ENCODE results near the gene KDM4E.

Gene KDM4E

DNA sequence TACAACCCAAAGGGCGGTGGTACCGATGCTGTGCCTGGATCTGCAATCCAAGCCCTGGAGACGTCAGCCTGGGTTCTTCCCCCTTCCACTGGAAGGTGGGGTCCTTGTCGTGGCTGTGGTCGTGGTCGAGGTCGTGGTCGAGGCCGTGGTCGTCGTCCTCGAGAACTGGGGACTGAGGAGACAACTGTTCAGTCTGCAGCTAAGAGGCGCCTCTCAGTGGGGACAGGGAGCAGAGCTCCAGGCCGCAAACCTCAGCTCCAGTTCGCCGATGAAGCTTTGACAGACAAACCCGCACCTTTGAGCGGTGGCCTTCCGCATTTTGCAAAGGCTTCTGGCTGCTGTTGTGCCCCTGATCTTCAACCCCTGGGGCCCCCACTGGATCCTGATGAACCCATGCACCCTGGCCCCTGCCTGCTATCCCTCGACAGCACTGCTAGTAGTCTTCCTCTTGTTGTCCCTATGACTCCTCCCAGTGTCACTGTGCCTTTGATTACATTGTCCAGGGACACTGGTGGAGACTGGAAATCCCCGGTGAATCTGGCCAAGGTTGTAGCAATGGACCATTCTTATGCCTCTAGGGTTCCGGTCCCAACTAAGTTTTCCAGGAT is 25.6 kb downstream of the KDM4E start:
- DNase-seq (ENCODE audit: low read depth) = no peak

DNA sequence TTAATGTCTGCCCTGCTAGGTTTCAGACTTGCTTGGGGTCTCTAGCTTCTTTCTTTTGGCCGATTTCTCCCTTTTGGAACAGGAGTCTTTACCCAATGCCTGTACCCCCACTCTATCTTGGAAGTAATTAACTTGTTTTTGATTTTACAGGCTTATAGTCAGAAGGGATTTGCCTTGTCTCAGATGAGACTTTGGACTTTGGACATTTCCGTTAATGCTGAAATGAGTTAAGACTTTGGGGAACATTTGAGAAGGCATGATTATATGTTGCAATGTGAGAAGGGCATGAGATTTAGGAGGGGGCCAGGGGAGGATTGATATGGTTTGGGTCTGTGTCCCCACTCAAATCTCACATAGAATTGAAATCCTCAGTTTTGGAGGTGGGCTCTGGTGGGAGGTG is 29.3 kb downstream of the KDM4E start:
- no peak for DNase-seq (ENCODE audit: low read depth)

DNA sequence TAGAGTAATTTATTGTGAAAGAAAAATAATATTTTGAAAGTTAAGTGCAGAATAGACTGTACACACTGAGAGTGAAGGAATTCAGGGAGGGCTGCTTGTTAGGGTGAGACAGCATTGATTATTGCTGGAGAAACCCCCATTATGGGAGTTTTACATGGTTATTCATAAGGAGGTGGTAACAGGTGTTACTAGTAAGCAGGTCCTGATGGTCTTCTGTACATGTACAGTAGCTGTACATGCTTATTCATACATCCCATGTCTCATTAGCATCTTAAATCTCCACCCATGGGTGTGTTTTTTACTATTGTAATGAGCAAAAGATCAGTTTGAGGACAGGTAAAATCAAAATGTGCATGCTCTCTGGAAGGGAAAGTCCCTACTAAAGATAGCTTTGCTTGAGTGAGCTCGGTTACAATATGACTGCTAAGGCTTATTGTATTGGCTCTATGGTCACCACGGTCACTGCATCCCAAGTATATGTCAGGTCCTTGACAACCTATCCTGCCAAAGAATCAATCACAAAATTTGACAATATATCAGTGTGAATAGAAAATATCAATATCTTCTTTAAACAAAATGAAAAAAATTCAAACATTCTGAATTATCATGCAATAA is 30.3 kb downstream of the KDM4E start:
- DNase-seq (ENCODE audit: low read depth) = no peak

DNA sequence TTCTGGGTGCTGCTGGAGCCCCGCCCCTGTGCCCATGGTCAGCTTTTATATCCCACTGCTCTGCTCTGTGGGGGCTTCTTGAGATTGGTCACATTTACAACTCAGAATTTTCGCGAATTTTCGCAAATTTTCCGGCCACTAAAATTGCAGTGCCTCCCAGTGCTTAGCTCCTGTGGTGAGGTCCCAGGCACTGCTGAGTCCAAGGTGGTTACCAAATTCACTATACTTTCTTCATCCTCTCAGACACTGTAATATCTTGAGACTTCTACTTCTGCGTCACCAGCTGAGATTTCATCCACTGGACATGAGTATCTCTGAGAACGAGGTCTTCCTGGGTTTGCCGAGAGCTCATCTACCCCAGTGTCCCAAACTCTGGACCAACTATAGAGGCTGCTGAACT is 32.9 kb downstream of the KDM4E start:
- no peak for DNase-seq (ENCODE audit: low read depth)

GRCh38 chr11:95058621-95059020 is 33.6 kb downstream of the KDM4E start:
- no peak for DNase-seq (ENCODE audit: low read depth)

GRCh38 chr11:95059046-95059445 is 34.0 kb downstream of the KDM4E start:
- no peak for DNase-seq (ENCODE audit: low read depth)

DNA sequence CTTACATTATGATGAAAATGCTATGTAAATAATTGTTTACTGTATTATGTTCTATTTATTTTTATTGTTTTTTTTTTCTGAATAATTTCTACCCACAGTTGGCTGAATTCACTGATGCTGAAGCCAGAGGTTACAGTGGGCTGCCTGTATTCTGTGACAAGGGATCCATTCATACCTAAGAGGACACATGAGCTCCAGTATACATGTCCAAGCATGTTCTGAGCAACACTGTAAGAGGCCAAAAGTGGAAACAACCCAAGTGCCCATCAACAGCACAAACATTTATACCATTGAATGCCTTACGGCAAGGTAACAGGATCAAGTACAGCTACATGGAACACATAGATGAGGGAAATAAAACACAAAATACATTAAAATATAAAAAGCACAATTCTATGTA is 40.3 kb downstream of the KDM4E start:
- DNase-seq (ENCODE audit: low read depth) = no peak

DNA sequence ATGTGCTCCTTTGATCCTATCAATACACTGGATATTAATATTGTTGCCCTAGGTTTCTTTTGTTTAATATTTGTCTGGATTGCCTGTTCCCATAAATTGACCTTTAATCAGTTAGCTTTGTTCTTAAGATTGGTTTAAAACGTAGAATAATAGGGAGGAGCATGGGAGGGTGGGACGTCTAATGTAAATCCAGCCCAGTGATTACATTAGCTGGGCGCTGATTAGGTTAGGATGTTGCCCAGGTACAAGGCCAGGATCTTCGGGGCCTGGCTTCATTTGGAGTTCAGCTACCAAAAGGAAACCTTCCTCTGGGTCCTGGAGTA is 41.6 kb downstream of the KDM4E start, which contains the start of gene SRSF8:
SRSF8 (plus strand) TSS at position 204 of the 323 bp plus-strand sequence. CDS start 308 bp downstream, outside the sequence.
- no peak for DNase-seq (ENCODE audit: low read depth)

- DNase-seq (ENCODE audit: low read depth) = no peak
Measured at GRCh38 chr11:95067039-95067840, 42.2 kb downstream of the KDM4E start.

DNA sequence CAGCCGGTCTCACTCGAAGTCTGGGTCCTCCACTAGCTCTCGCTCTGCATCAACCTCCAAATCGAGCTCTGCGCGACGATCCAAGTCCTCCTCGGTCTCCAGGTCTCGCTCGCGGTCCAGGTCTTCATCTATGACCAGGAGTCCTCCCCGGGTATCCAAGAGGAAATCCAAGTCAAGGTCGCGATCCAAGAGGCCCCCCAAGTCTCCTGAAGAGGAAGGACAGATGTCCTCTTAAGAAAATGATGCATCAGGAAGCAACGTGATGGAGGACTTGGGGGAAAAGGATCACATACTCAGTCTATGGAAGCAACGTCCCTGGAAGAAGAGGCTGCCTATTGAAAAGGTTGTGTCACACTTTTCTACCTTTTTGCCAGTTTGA is 42.8 kb downstream of the KDM4E start:
- no peak for DNase-seq (ENCODE audit: low read depth)

GRCh38 chr11:95068549-95068948 is 43.5 kb downstream of the KDM4E start:
- peak; percentile 92 for DNase-seq (ENCODE audit: low read depth)

- no peak for DNase-seq (ENCODE audit: low read depth)
Measured at GRCh38 chr11:95070471-95070870, 45.4 kb downstream of the KDM4E start.

DNA sequence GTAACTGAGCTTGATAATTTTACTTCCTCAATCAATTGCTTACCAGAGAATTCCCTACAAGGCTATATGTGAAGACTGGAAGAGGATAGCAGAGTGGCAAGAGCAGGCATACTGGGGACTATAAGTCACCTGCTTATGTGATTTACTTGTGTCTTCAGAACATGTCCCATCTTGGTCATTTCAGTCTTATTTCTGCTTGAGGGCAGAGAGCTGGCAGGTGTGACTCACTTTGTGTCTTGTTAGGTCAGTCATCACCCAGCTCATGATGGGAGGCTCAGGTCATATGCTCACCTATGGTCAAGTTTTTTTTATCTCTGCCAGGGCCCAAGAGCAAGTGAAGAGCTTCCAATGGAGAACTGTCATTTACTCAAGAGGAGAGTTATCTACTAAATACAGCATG is 47.9 kb downstream of the KDM4E start:
- DNase-seq (ENCODE audit: low read depth) = no peak

GRCh38 chr11:95074792-95075563 is 49.9 kb downstream of the KDM4E start:
- no peak for DNase-seq (ENCODE audit: low read depth)

DNA sequence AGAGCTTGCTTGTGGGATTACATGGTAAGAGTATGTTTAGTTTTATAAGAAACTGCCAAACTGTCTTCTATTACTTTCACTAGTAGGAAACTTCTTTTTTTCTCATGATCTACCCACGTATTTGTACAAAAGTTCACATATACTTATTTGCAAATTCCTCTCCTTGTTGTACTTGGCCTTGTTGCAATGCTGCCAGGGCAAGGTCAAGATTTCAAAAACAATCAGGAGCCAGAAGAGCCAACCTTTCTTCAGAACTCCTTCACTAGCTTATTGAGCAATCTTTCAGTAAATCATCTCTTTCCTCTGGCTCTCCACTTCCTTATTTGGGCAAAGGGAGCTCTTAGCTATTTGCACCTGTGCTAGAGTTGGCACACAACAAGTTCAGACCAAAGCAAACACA is 51.4 kb downstream of the KDM4E start:
- DNase-seq (ENCODE audit: low read depth) = peak; percentile 93

GRCh38 chr11:95076981-95077380 is 51.9 kb downstream of the KDM4E start:
- DNase-seq (ENCODE audit: low read depth) = no peak
